Sciatic nerve (tissue), 2 donors: ENCODE measurements around the gene PLXNA4. TPM values are rescaled to one million over a fixed set of nuclear protein-coding genes. Genes with fewer than 3 reads are reported as not detected.
"Not testable (repeated sequence)": the region's sequence is repeated elsewhere in the genome, so short reads cannot be mapped to it uniquely, and the experiment has no call there.

ENCODE experiments used
- ATAC-seq: fragments of 200-7000 bp; cut with Tn5 transposase; one replicate; pipeline ENCODE4 v1.9.1; 2020; ENCODE audit warnings: mild to moderate bottlenecking, moderate library complexity
- DNase-seq: peaks from one replicate; pipeline ENCODE4 v3.0.0-alpha.2; 2020; ENCODE audit warnings: low spot score
- intact Hi-C: fragments of 100-400 bp; cut with DNase I; formaldehyde crosslinking; loops from one replicate; pipeline ENCODE4 v1.14.2; 2022
- total RNA-seq: library from RNA; stranded (reverse); fragmentation: NEBNext Ultra II Directional; extraction: Animal tissue kit (Norgen Biotek cat#: 25700); gene quantifications from one replicate; pipeline ENCODE4 v1.2.1, GENCODE V29; 2021
- donor health status: DM: no; HTN: no; CAD: no.
- donor health status: DM: no; HTN: no; CAD: no.

The PLXNA4 gene
- total RNA-seq, 1 donor from 2014 or later: 9.0 TPM

GRCh38 chr7:132392713-132393112 is 183.6 kb downstream of the PLXNA4 start:
- intact Hi-C loops: no loop called here
- no peak for ATAC-seq
- DNase-seq: no peak

DNA sequence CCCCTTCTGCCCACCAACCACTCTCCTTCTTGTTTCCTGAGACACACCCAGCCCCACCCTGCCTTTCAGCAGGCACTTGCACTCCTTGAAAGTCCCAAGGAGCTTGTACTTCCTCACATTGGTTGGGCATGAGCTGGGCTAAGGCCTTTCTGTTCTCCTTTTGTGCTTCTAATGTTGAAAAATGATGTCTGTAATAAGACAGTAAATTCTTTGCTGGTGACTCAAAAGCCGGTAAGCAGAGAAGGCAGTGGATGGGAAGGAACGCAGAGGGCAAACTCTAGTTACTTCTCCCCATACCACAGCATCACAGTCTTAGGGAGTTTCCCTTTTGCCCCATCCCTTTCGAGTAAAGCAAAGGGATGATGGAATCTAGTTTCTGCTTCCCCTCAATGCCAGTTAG is 185.6 kb downstream of the PLXNA4 start:
- intact Hi-C loops: no loop called here
- DNase-seq: no peak

DNA sequence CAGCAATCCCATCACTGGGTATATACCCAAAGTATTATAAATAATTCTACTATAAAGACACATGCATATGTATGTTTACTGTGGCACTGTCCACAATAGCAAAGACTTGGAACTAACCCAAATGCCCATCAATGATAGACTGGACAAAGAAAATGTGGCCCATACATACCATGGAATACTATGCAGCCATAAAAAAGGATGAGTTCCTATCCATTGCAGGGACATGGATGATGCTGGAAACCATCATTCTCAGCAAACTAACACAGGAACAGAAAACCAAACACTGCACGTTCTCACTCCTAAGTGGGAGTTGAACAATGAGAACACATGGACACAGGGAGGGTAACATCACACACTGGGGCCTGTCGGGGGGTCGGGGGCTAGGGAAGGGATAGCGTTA is 186.2 kb downstream of the PLXNA4 start:
- DNase-seq, intact Hi-C loops, ATAC-seq: not testable (repeated sequence)

More for the DNA sequence above, 185.6 kb downstream of the PLXNA4 start:
- ATAC-seq: no peak

DNA sequence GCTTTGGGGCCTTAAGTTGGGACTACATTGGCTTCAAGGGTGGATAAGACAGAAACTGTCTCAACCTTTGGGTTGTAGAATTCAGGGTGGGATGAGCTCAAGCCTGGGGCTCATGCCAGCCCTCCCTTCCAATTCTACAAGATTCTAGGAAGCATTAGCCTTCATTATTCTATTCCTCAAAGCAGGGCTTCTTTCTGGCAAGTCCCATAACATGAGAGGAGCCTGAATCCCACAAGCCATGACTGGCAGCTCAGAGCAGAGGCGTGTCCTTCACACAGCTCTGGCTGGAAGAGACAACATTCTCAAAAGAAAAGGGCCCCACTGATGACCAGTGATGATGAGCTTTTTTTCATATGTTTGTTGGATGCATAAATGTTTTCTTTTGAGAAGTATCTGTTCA is 187.6 kb downstream of the PLXNA4 start:
- no peak for DNase-seq
- no peak for ATAC-seq
- intact Hi-C loops: no loop called here

GRCh38 chr7:132387596-132387995 is 188.7 kb downstream of the PLXNA4 start:
- intact Hi-C loops: no loop called here
- no peak for ATAC-seq
- DNase-seq: no peak

- DNase-seq (peak; percentile 66), ATAC-seq (peak; percentile 89)
- intact Hi-C loops: no loop called here
Measured at GRCh38 chr7:132386201-132386681, 190.0 kb downstream of the PLXNA4 start.

GRCh38 chr7:132383962-132384361 is 192.3 kb downstream of the PLXNA4 start:
- no peak for ATAC-seq
- DNase-seq: no peak
- intact Hi-C loops: loop anchor here (2.0 kb wide), 1 partner anchor 71 kb away; no protein-coding TSS in a partner anchor

DNA sequence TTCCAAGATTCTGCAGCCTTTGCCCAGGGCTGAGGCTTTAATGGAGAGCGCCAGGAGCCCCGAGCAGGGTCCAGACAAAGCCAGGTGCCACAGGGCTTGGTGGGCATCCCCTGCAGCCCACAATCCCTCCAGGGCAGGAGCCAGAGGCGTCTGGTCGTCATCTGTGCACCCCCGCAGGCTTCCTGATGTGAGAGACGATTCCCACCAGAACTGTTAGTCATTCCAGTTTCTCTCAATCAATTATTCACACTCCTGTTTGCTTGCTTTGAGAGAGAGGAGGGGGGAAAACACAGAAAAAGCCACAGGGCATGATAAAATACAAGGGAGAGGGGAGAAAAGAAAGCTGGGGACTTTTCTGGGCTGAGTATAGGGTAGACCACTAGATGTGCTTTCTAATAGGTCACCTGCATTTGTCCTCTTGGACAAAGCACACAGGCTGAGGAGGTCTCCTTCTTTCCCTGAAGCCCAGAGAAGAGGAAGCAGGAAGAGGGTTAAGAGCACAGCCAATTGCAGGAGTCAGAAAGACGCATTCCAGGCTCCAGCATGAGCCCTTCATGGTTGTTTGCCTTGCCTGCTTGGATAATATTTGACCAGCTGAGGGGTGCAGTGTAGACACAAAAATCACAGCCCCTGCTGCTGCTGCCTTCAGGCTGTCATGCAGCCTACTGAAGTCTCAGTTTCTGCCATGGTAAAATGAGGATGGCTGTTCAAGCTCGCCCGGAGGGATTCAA is 194.4 kb downstream of the PLXNA4 start:
- ATAC-seq: no peak
- no peak for DNase-seq
- intact Hi-C loops: loop anchor here (2.0 kb wide), 1 partner anchor 69 kb away; no protein-coding TSS in a partner anchor

DNA sequence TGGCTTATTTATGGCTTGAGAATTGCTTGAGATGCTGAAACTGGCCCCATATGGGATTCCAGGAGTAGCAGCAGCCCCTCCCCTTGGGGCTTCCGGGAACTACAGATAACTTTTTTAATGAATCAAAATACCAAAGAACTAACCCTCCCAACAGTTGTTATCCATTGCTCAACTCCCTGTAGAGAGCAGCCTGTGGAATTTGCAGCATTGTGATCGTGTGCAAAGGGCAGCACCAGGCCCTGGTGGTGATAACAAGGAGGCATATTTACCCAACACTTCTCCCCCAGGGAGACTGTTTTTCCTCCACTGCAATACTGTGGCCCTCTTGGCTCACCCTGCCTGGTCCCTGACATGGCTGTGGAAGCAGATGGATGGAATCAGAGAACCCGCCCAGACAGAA is 196.2 kb downstream of the PLXNA4 start:
- intact Hi-C loops: no loop called here
- ATAC-seq (peak; percentile 89), DNase-seq (no peak)

- ATAC-seq: no peak
- DNase-seq: no peak
- intact Hi-C loops: no loop called here
Measured at GRCh38 chr7:132379292-132379691, 197.0 kb downstream of the PLXNA4 start.

DNA sequence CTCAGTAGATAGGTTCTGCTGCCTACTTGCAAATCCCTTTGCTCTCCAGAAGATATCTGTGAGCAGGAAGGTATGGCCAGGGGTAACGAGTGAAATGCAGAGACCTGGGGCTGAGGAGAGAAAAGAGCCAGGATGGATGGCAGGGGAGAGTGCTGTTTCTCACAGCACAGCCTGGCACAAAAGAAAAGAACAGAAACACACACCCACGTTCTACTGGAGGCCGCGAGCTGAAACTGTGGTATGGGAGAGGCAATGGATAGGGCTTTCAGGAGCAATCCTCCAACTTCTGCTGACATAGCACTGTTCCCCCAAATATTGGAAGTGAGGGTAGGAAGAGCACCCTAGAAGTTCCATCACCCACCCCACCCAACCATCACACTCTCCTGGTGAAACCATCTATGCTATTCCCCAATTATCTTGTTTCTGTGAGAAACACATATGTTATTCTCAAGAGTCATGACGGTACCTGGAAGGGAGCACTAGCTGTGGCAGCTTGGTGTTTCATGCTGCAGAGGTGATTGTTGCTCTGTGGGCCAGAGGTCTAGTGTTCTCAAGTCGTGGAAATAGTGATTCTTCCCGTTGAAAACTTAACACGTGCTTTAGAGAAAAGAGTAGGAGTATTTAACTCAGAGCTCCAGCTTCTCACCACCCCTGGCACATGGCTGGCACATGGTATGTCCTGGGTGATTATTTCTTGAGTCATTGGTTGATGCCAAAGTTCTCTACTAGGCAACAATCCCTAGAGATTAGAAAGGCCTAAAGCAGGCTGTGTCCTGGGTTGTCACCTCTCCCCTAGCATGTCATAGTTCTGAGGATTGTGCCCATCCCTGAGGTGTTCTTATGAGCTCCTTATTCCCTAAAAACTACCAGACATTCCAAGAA is 198.3 kb downstream of the PLXNA4 start:
- intact Hi-C loops: no loop called here
- DNase-seq (no peak), ATAC-seq (no peak)

- intact Hi-C loops: no loop called here
Measured at GRCh38 chr7:132377015-132377414, 199.3 kb downstream of the PLXNA4 start.

GRCh38 chr7:132376361-132377013 is 199.8 kb downstream of the PLXNA4 start:
- intact Hi-C loops: no loop called here
- ATAC-seq (no peak), DNase-seq (no peak)

More at GRCh38 chr7:132377015-132377414, 199.3 kb downstream of the PLXNA4 start:
- DNase-seq (no peak), ATAC-seq (peak; percentile 52)

- intact Hi-C loops: no loop called here
- ATAC-seq (no peak), DNase-seq (no peak)
Measured at GRCh38 chr7:132373879-132374278, 202.4 kb downstream of the PLXNA4 start.

DNA sequence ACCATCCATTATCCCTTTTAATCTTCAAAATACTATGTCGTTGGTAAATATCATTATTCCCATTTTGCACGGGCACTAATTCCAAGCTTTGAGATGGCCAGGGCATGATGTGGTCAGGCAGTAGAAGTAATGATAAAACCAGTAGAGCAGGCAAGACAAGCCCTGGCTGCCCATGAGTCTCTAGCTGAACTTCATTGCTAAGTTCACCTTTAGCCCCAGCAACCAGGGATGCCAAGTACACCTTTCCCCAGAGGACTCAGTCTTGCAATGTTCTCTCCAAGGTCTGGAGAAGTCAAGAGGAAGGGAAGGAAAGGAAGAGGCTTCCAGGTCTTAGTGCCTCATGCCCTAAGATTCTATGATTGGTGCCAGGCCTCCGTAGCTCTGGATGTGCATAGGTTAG is 203.2 kb downstream of the PLXNA4 start:
- no peak for ATAC-seq
- DNase-seq: no peak
- intact Hi-C loops: no loop called here

GRCh38 chr7:132371948-132372347 is 204.3 kb downstream of the PLXNA4 start:
- intact Hi-C loops: no loop called here
- no peak for DNase-seq
- no peak for ATAC-seq

GRCh38 chr7:132368246-132368900 is 207.9 kb downstream of the PLXNA4 start:
- ATAC-seq: no peak

DNA sequence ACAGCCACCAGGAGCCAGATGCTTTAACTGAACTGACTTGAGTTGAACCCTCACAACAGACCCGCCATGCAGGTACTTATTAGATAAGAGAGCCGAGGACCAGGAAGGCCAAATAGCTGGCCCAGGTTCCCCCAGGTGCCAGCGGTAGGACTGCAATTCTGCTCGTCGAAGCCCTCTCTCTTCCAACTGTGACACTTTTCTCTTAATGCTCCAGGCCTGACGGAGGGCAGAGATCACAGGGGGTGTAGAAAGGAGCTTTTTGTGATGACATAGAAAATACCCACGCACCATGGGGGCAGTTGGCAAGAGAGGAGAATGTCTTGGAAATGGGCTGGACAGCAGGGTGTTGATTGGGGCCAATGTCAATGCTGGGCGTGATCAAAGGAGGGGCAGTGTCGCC is 208.5 kb downstream of the PLXNA4 start:
- no peak for DNase-seq
- no peak for ATAC-seq

More at GRCh38 chr7:132368246-132368900, 207.9 kb downstream of the PLXNA4 start:
- DNase-seq: no peak
- intact Hi-C loops: no loop called here

DNA sequence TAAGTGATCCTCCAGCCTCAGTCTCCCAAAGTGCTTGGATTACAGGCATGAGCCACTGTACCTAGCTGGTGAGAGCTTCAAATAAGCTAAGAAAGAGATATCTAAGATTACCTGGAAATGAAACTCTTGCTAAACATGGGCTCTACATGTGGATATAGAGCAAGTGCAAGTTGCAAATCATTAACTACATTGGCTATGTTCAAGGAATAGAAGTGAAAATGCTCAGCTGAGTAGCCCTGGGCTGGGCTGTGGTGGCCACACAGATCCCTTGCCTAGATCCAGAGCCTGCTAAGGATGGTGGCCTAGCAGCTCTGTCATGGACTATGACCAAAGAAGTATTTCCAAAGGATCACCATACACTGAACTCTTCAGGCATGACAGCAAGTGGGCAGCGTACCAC is 209.3 kb downstream of the PLXNA4 start:
- ATAC-seq: no peak
- DNase-seq: no peak
- intact Hi-C loops: no loop called here

More for the DNA sequence above, 208.5 kb downstream of the PLXNA4 start:
- intact Hi-C loops: no loop called here
